Stomach (tissue), 4 donors: Measurements from ENCODE around the gene CIART.

Source experiments
- CTCF ChIP-seq, 7 experiments: fragments of 450-650 bp in 4 of 7; fragments of 200-600 bp in 3 of 7; sonication (generic) in 3 of 7; IDR thresholded peaks; one replicate each; pipeline ENCODE4 v1.5.1; 2016 to 2019; ENCODE audit warnings: antibody characterized with exemption in 7 of 7, control low read depth in 2 of 7, mild to moderate bottlenecking in 1 of 7
- EP300 ChIP-seq: sonication (generic); formaldehyde crosslinking; IDR thresholded peaks from one replicate; pipeline ENCODE4 v1.6.1; 2017; ENCODE audit warnings: antibody characterized with exemption
- POLR2A ChIP-seq, 4 donors: fragments of 450-650 bp; IDR thresholded peaks; one replicate each; pipeline ENCODE4 v1.6.1; 2016; ENCODE audit warnings: antibody characterized with exemption in 4 of 4, control low read depth in 2 of 4, mild to moderate bottlenecking in 1 of 4, moderate library complexity in 1 of 4
- POLR2AphosphoS5 ChIP-seq, 3 donors: sonication (generic); formaldehyde crosslinking; IDR thresholded peaks; one replicate each; pipeline ENCODE4 v1.6.1; 2016; ENCODE audit warnings: antibody characterized with exemption in 3 of 3

- TF ChIP-seq CTCF (IDR thresholded peaks at IDR 0.05) (no peak), POLR2AphosphoS5 (IDR thresholded peaks at IDR 0.05) (peak in 1 of 3 donors; percentile 12), POLR2A (IDR thresholded peaks at IDR 0.05) (no peak), EP300 (no peak)
Observed at GRCh38 chr1:150302338-150302737, 20.0 kb downstream of the CIART start.
